CD4-positive, CD25-positive, alpha-beta regulatory T cell (primary cell): Measurements from ENCODE around the gene ATF1. TPM values are rescaled to one million over a fixed set of nuclear protein-coding genes. Genes with fewer than 3 reads are reported as not detected.
"Not testable (repeated sequence)": the region's sequence is repeated elsewhere in the genome, so short reads cannot be mapped to it uniquely, and the experiment has no call there.

Source experiments
- ATAC-seq, 2 donors: fragments of 150-1000 bp; cut with Tn5 transposase; one replicate each; pipeline ENCODE4 v1.10.0; 2021; ENCODE audit warnings: low read depth in 2 of 2, moderate number of reproducible peaks in 2 of 2, moderate library complexity in 1 of 2
- DNase-seq, 3 donors: peaks; one replicate each; pipeline versions ENCODE4 v3.0.0 to v3.0.0-alpha.2; 2012 to 2022; ENCODE audit warnings: mixed read lengths in 1 of 3
- H3K27ac ChIP-seq: one replicate; pipeline ENCODE4 v1.7.0; 2013; ENCODE audit warnings: mild to moderate bottlenecking, low read length; ENCODE audit not compliant: insufficient read depth, poor library complexity, severe bottlenecking
- H3K27me3 ChIP-seq: one replicate; pipeline ENCODE4 v1.7.0; 2013; ENCODE audit warnings: low read length; ENCODE audit not compliant: control insufficient read depth, insufficient read depth
- H3K36me3 ChIP-seq: one replicate; pipeline ENCODE4 v1.7.0; 2013; ENCODE audit warnings: mild to moderate bottlenecking, low read length, moderate library complexity; ENCODE audit not compliant: control insufficient read depth, insufficient read depth
- H3K4me1 ChIP-seq: 2 replicates; pipeline ENCODE4 v1.7.0; 2013; ENCODE audit warnings: mild to moderate bottlenecking, low read length; ENCODE audit not compliant: insufficient read depth, control insufficient read depth, poor library complexity, severe bottlenecking
- H3K4me3 ChIP-seq: one replicate; pipeline ENCODE4 v1.7.0; 2013; ENCODE audit warnings: low read depth, mild to moderate bottlenecking, low read length, moderate library complexity
- H3K9me3 ChIP-seq, 2 experiments: 1 replicate in 1 of 2; 2 replicates in 1 of 2; pipeline ENCODE4 v1.7.0; 2013; ENCODE audit warnings: low read length in 2 of 2, mild to moderate bottlenecking in 1 of 2, moderate library complexity in 1 of 2; ENCODE audit not compliant: control insufficient read depth in 2 of 2
- H3K27ac Mint-ChIP-seq, 3 donors: one replicate each; pipeline ENCODE4 v1.8.0; 2020 to 2022; ENCODE audit warnings: mild to moderate bottlenecking in 3 of 3, mixed read lengths in 3 of 3, moderate library complexity in 2 of 3
- H3K27me3 Mint-ChIP-seq: one replicate; pipeline ENCODE4 v1.8.0; 2022; ENCODE audit warnings: mild to moderate bottlenecking, mixed read lengths
- H3K36me3 Mint-ChIP-seq: one replicate; pipeline ENCODE4 v1.8.0; 2020; ENCODE audit warnings: mixed read lengths
- H3K4me1 Mint-ChIP-seq, 4 donors: one replicate each; pipeline ENCODE4 v1.8.0; 2020 to 2022; ENCODE audit warnings: mixed read lengths in 4 of 4, mild to moderate bottlenecking in 1 of 4
- H3K4me3 Mint-ChIP-seq, 4 donors: one replicate each; pipeline ENCODE4 v1.8.0; 2020 to 2022; ENCODE audit warnings: mild to moderate bottlenecking in 4 of 4, mixed read lengths in 4 of 4, moderate library complexity in 3 of 4
- H3K9me3 Mint-ChIP-seq, 7 donors: one replicate each; pipeline ENCODE4 v1.8.0; 2020 to 2022; ENCODE audit warnings: mixed read lengths in 7 of 7, mild to moderate bottlenecking in 3 of 7, moderate library complexity in 2 of 7
- polyA plus RNA-seq, 4 donors: library from polyadenylated mRNA; unstranded; fragments of 300-500 nt; fragmentation: Illumina TruSeq; gene quantifications; one replicate each; pipeline ENCODE4 v1.2.3, GENCODE V29; 2021
- total RNA-seq: library from RNA; stranded (reverse); gene quantifications from one replicate; pipeline ENCODE4 v1.2.3, GENCODE V29; 2022

The ATF1 gene
- total and polyA plus RNA-seq, 5 donors from 2014 or later: 30.6 to 56.1 (median 49.9) TPM

GRCh38 chr12:50848963-50849362 is 85.1 kb downstream of the ATF1 start:
- Mint-ChIP-seq H3K27ac (no peak overlapping the region), H3K9me3 (peaks cover 0 to 3% (median 0%) of the 10 kb centered on the region in 7 donors), H3K36me3 (no peaks in the 10 kb centered on the region), H3K4me1 (no peaks in the 10 kb centered on the region), H3K4me3 (peak overlapping the region in 1 of 4 donors; percentile 11), H3K27me3 (peaks cover 34% of the 10 kb centered on the region)
- ATAC-seq (no peak), DNase-seq (no peak)
- no peak overlapping the region for H3K4me3 ChIP-seq
- H3K27me3 ChIP-seq: peaks cover 18% of the 10 kb centered on the region
- H3K9me3 ChIP-seq: no peaks in the 10 kb centered on the region
- H3K36me3 ChIP-seq: no peaks in the 10 kb centered on the region
- H3K27ac ChIP-seq: no peak overlapping the region
- H3K4me1 ChIP-seq: no peaks in the 10 kb centered on the region

GRCh38 chr12:50855218-50855617 is 91.3 kb downstream of the ATF1 start:
- not testable (repeated sequence) for H3K36me3 ChIP-seq, H3K36me3 Mint-ChIP-seq, H3K4me1 Mint-ChIP-seq, H3K27ac Mint-ChIP-seq, ATAC-seq, DNase-seq, H3K4me1 ChIP-seq, H3K4me3 ChIP-seq, H3K27ac ChIP-seq, H3K9me3 Mint-ChIP-seq, H3K9me3 ChIP-seq, H3K4me3 Mint-ChIP-seq
- peaks cover 19% of the 10 kb centered on the region for H3K27me3 Mint-ChIP-seq
- H3K27me3 ChIP-seq: peaks cover 15% of the 10 kb centered on the region

- H3K36me3 Mint-ChIP-seq, H3K4me1 ChIP-seq, H3K27ac Mint-ChIP-seq, H3K9me3 ChIP-seq, H3K4me1 Mint-ChIP-seq, DNase-seq, H3K4me3 ChIP-seq, H3K27ac ChIP-seq, H3K4me3 Mint-ChIP-seq, ATAC-seq, H3K36me3 ChIP-seq, H3K9me3 Mint-ChIP-seq: not testable (repeated sequence)
- H3K27me3 Mint-ChIP-seq: peaks cover 19% of the 10 kb centered on the region
- peaks cover 18% of the 10 kb centered on the region for H3K27me3 ChIP-seq
These were observed 91.8 kb downstream of the ATF1 start for GRCh38 chr12:50855679-50856078.

GRCh38 chr12:50859621-50860310 is 95.9 kb downstream of the ATF1 start:
- H3K36me3 ChIP-seq: no peaks in the 10 kb centered on the region
- H3K9me3 Mint-ChIP-seq: peaks cover 0 to 10% (median 2%) of the 10 kb centered on the region in 7 donors
- no peak overlapping the region for H3K27ac Mint-ChIP-seq
- no peak for ATAC-seq
- H3K4me1 ChIP-seq: no peaks in the 10 kb centered on the region
- DNase-seq: no peak
- H3K4me3 ChIP-seq: no peak overlapping the region
- H3K36me3 Mint-ChIP-seq: no peaks in the 10 kb centered on the region
- H3K4me3 Mint-ChIP-seq: no peak overlapping the region
- peaks cover 8% of the 10 kb centered on the region for H3K27me3 ChIP-seq
- H3K9me3 ChIP-seq: peaks cover 0 to 3% of the 10 kb centered on the region in 2 experiments
- no peak overlapping the region for H3K27ac ChIP-seq
- H3K27me3 Mint-ChIP-seq: peaks cover 10% of the 10 kb centered on the region
- no peaks in the 10 kb centered on the region for H3K4me1 Mint-ChIP-seq

- H3K36me3 ChIP-seq: no peaks in the 10 kb centered on the region
- DNase-seq: no peak
- H3K4me1 ChIP-seq: no peaks in the 10 kb centered on the region
- Mint-ChIP-seq H3K4me1 (peaks cover 0 to 4% (median 2%) of the 10 kb centered on the region in 4 donors), H3K27ac (no peak overlapping the region), H3K9me3 (peaks cover 0 to 8% (median 0%) of the 10 kb centered on the region in 7 donors), H3K36me3 (peaks cover 5% of the 10 kb centered on the region), H3K4me3 (no peak overlapping the region), H3K27me3 (peaks cover 10% of the 10 kb centered on the region)
- no peak for ATAC-seq
- no peak overlapping the region for H3K27ac ChIP-seq
- no peak overlapping the region for H3K4me3 ChIP-seq
- H3K27me3 ChIP-seq: peaks cover 8% of the 10 kb centered on the region
- no peaks in the 10 kb centered on the region for H3K9me3 ChIP-seq
These were observed 98.4 kb downstream of the ATF1 start for GRCh38 chr12:50862316-50862715.

- Histone ChIP-seq H3K4me3 (no peak overlapping the region), H3K27ac (no peak overlapping the region), H3K36me3 (no peaks in the 10 kb centered on the region), H3K9me3 (no peaks in the 10 kb centered on the region), H3K4me1 (no peaks in the 10 kb centered on the region), H3K27me3 (peaks cover 6% of the 10 kb centered on the region)
- H3K36me3 Mint-ChIP-seq: peaks cover 5% of the 10 kb centered on the region
- peaks cover 10% of the 10 kb centered on the region for H3K27me3 Mint-ChIP-seq
- DNase-seq (no peak), ATAC-seq (no peak)
- no peak overlapping the region for H3K4me3 Mint-ChIP-seq
- H3K9me3 Mint-ChIP-seq: peaks cover 0 to 9% (median 3%) of the 10 kb centered on the region in 7 donors
- peak overlapping the region in 1 of 3 donors; percentile 54 for H3K27ac Mint-ChIP-seq
- H3K4me1 Mint-ChIP-seq: peaks cover 7 to 21% (median 17%) of the 10 kb centered on the region in 4 donors
These were observed 101.4 kb downstream of the ATF1 start for GRCh38 chr12:50865266-50865665.

GRCh38 chr12:50868881-50869280 is 105.0 kb downstream of the ATF1 start:
- not testable (repeated sequence) for H3K4me3 ChIP-seq, H3K4me1 ChIP-seq, H3K36me3 Mint-ChIP-seq, H3K27me3 ChIP-seq, H3K9me3 Mint-ChIP-seq, H3K36me3 ChIP-seq, H3K4me3 Mint-ChIP-seq, H3K27ac ChIP-seq, ATAC-seq, H3K9me3 ChIP-seq, H3K27me3 Mint-ChIP-seq
- H3K27ac Mint-ChIP-seq: peak overlapping the region in 1 of 3 donors; percentile 70
- peak in 2 of 3 donors; percentile 1 to 77 for DNase-seq
- H3K4me1 Mint-ChIP-seq: peaks cover 7 to 21% (median 17%) of the 10 kb centered on the region in 4 donors
